ENCODE results near the gene SMYD3. TPM values are rescaled to one million over a fixed set of nuclear protein-coding genes. Genes with fewer than 3 reads are reported as not detected.

The SMYD3 gene
- total RNA-seq, 3 donors from 2014 or later (not counting 1 experiment from before 2014, with no cell fraction given), result 43.6 to 48.0 (median 46.1) TPM

DNA sequence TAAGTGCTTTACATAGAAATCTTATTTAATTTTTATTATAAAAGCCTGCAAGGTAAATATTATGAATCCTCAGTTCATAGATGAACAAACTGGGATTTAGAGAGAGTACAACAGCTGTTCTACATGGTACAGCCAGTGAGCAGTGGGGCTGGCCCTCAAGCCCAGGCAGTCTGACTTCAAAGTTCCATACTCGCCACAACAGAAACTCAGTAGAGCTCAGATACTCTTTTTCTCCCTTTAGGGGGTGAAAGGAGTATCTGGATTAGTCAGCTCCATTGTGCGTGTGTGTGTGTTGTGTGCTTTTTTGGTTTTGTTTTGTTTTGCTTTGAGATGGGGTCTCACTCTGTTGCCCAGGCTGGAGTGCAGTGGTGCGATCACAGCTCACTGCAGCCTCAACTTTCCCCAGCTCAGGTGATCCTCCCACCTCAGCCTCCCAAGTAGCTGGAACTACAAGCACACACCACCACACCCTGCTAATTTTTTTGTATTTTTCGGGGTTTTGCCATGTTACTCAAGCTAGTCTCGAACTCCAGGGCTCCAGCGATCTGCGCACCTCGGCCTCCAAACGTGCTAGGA, 378.5 kb downstream of the SMYD3 start:
- Histone ChIP-seq H3K4me1 (ENCODE audit: control insufficient read depth, insufficient read depth, low read length) (no peaks in the 10 kb centered on the region), H3K36me3 (ENCODE audit: control insufficient read depth, insufficient read depth, low read length) (no peaks in the 10 kb centered on the region), H3K4me3 (ENCODE audit: low read length) (no peak overlapping the region), H3K9me3 (ENCODE audit: control insufficient read depth, insufficient read depth, low read length) (no peaks in the 10 kb centered on the region), H3K27me3 (ENCODE audit: control insufficient read depth, insufficient read depth, low read length) (no peaks in the 10 kb centered on the region), H3K27ac (ENCODE audit: low read length) (no peak overlapping the region)
- H3K27me3 Mint-ChIP-seq (ENCODE audit: low read depth in 2 of 2), result no peaks in the 10 kb centered on the region
- no peaks in the 10 kb centered on the region for H3K9me3 Mint-ChIP-seq
- H3K4me3 Mint-ChIP-seq, result no peak overlapping the region
- intact Hi-C loops (cut with micrococcal nuclease), result no loop called here
- TF ChIP-seq, protein P1, sequence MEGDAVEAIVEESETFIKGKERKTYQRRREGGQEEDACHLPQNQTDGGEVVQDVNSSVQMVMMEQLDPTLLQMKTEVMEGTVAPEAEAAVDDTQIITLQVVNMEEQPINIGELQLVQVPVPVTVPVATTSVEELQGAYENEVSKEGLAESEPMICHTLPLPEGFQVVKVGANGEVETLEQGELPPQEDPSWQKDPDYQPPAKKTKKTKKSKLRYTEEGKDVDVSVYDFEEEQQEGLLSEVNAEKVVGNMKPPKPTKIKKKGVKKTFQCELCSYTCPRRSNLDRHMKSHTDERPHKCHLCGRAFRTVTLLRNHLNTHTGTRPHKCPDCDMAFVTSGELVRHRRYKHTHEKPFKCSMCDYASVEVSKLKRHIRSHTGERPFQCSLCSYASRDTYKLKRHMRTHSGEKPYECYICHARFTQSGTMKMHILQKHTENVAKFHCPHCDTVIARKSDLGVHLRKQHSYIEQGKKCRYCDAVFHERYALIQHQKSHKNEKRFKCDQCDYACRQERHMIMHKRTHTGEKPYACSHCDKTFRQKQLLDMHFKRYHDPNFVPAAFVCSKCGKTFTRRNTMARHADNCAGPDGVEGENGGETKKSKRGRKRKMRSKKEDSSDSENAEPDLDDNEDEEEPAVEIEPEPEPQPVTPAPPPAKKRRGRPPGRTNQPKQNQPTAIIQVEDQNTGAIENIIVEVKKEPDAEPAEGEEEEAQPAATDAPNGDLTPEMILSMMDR (IDR thresholded peaks at IDR 0.05), result no peak
- no peak for ATAC-seq
- H3K4me1 Mint-ChIP-seq, result peaks cover 0 to 5% of the 10 kb centered on the region in 2 donors
- no peak overlapping the region for H3K27ac Mint-ChIP-seq
- WGBS (ENCODE audit: insufficient coverage), result 96% methylated on average over 7 of the region's 9 CpGs
- H3K36me3 Mint-ChIP-seq, result no peaks in the 10 kb centered on the region
- DNase-seq, result no peak

- no peaks in the 10 kb centered on the region for H3K36me3 ChIP-seq (ENCODE audit: control insufficient read depth, insufficient read depth, low read length)
- no peaks in the 10 kb centered on the region for H3K9me3 ChIP-seq (ENCODE audit: control insufficient read depth, insufficient read depth, low read length)
- ATAC-seq (no peak), DNase-seq (no peak)
- no peak overlapping the region for H3K4me3 ChIP-seq (ENCODE audit: low read length)
- Mint-ChIP-seq H3K36me3 (no peaks in the 10 kb centered on the region), H3K27me3 (ENCODE audit: low read depth in 2 of 2) (no peaks in the 10 kb centered on the region), H3K4me1 (peaks cover 0 to 5% of the 10 kb centered on the region in 2 donors), H3K4me3 (no peak overlapping the region), H3K9me3 (no peaks in the 10 kb centered on the region), H3K27ac (no peak overlapping the region)
- no peaks in the 10 kb centered on the region for H3K27me3 ChIP-seq (ENCODE audit: control insufficient read depth, insufficient read depth, low read length)
- TF ChIP-seq, protein P1 (IDR thresholded peaks at IDR 0.05), result no peak
- no peak overlapping the region for H3K27ac ChIP-seq (ENCODE audit: low read length)
- no peaks in the 10 kb centered on the region for H3K4me1 ChIP-seq (ENCODE audit: control insufficient read depth, insufficient read depth, low read length)
- intact Hi-C loops (cut with micrococcal nuclease), result no loop called here
Measured at GRCh38 chr1:246126580-246126979, 380.5 kb downstream of the SMYD3 start.

- no peak overlapping the region for H3K27ac Mint-ChIP-seq
- no peaks in the 10 kb centered on the region for H3K36me3 ChIP-seq (ENCODE audit: control insufficient read depth, insufficient read depth, low read length)
- intact Hi-C loops (cut with micrococcal nuclease), result loop anchor here (5.0 kb wide), 1 partner anchor 960 kb away; no protein-coding TSS in a partner anchor
- H3K4me3 Mint-ChIP-seq, result no peak overlapping the region
- H3K27me3 Mint-ChIP-seq (ENCODE audit: low read depth in 2 of 2), result peaks cover 0 to 2% of the 10 kb centered on the region in 2 donors
- H3K27ac ChIP-seq (ENCODE audit: low read length), result no peak overlapping the region
- H3K9me3 ChIP-seq (ENCODE audit: control insufficient read depth, insufficient read depth, low read length), result no peaks in the 10 kb centered on the region
- peaks cover 2% of the 10 kb centered on the region for H3K4me1 ChIP-seq (ENCODE audit: control insufficient read depth, insufficient read depth, low read length)
- ATAC-seq (no peak), DNase-seq (no peak)
- H3K36me3 Mint-ChIP-seq, result no peaks in the 10 kb centered on the region
- TF ChIP-seq, protein P1 (IDR thresholded peaks at IDR 0.05), result no peak
- no peak overlapping the region for H3K4me3 ChIP-seq (ENCODE audit: low read length)
- H3K4me1 Mint-ChIP-seq, result peaks cover 6 to 7% of the 10 kb centered on the region in 2 donors
- 98% methylated on average over 3 of the region's 3 CpGs for WGBS (ENCODE audit: insufficient coverage)
- H3K9me3 Mint-ChIP-seq, result no peaks in the 10 kb centered on the region
- no peaks in the 10 kb centered on the region for H3K27me3 ChIP-seq (ENCODE audit: control insufficient read depth, insufficient read depth, low read length)
Measured at GRCh38 chr1:246122071-246122470, 385.0 kb downstream of the SMYD3 start.

DNA sequence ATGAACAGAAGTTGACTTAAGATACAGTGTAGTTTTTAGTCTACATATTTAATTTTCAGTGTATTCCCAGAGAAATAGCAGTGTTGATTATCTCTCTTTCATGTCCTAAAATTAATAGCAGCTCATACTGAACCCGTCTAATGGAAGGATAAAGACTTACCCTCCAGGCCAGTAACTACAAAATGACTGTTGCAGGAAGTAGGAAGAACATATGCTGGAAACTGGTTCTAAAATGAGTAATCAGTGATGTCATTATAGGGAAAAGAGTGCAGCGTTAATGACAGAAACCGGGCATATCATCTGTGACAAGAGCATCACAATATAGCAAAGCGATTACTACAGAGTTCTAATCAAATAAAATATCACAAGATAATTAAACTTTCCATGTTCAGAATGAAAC, 385.5 kb downstream of the SMYD3 start:
- Histone ChIP-seq H3K27ac (ENCODE audit: low read length) (no peak overlapping the region), H3K4me1 (ENCODE audit: control insufficient read depth, insufficient read depth, low read length) (peaks cover 2% of the 10 kb centered on the region), H3K9me3 (ENCODE audit: control insufficient read depth, insufficient read depth, low read length) (no peaks in the 10 kb centered on the region), H3K4me3 (ENCODE audit: low read length) (no peak overlapping the region), H3K27me3 (ENCODE audit: control insufficient read depth, insufficient read depth, low read length) (no peaks in the 10 kb centered on the region), H3K36me3 (ENCODE audit: control insufficient read depth, insufficient read depth, low read length) (no peaks in the 10 kb centered on the region)
- Mint-ChIP-seq H3K4me1 (peaks cover 6 to 7% of the 10 kb centered on the region in 2 donors), H3K4me3 (no peak overlapping the region), H3K27me3 (ENCODE audit: low read depth in 2 of 2) (peaks cover 0 to 2% of the 10 kb centered on the region in 2 donors), H3K9me3 (no peaks in the 10 kb centered on the region), H3K27ac (no peak overlapping the region), H3K36me3 (no peaks in the 10 kb centered on the region)
- ATAC-seq (no peak), DNase-seq (no peak)
- WGBS (ENCODE audit: insufficient coverage), result 93% methylated on average over 3 of the region's 4 CpGs
- TF ChIP-seq, protein P1 (IDR thresholded peaks at IDR 0.05), result no peak
- intact Hi-C loops (cut with micrococcal nuclease), result loop anchor here (5.0 kb wide), 1 partner anchor 959 kb away; no protein-coding TSS in a partner anchor

Data from natural killer cell (primary cell).